Activated naive CD4-positive, alpha-beta T cell treated with anti-CD3 and anti-CD28 coated beads, Interleukin-2, amount 10 ng/mL, durations not matched to agents 7 days and 5 days (primary cell): Measurements from ENCODE around the gene GIT2.
"Not testable (repeated sequence)": the region's sequence is repeated elsewhere in the genome, so short reads cannot be mapped to it uniquely, and the experiment has no call there.

Source experiments
- CTCF ChIA-PET: fragments of 350-600 bp; sonication (Branson Sonifier 250); formaldehyde crosslinking; loops from one replicate; lab custom pipeline; 2021; ENCODE audit warnings: antibody characterized with exemption; lab: Charles Lee
- DNase-seq: peaks from one replicate; pipeline ENCODE4 v3.0.0-alpha.2; 2020
- H3K27ac Mint-ChIP-seq: one replicate; pipeline ENCODE4 v1.8.0; 2021; ENCODE audit warnings: mild to moderate bottlenecking, moderate library complexity, mixed read lengths
- H3K27me3 Mint-ChIP-seq: one replicate; pipeline ENCODE4 v1.8.0; 2021; ENCODE audit warnings: mild to moderate bottlenecking, mixed read lengths
- H3K36me3 Mint-ChIP-seq: one replicate; pipeline ENCODE4 v1.8.0; 2021; ENCODE audit warnings: mixed read lengths
- H3K4me1 Mint-ChIP-seq: one replicate; pipeline ENCODE4 v1.8.0; 2021; ENCODE audit warnings: mixed read lengths
- H3K4me3 Mint-ChIP-seq: one replicate; pipeline ENCODE4 v1.8.0; 2021; ENCODE audit warnings: mild to moderate bottlenecking, moderate library complexity, mixed read lengths
- H3K9me3 Mint-ChIP-seq: one replicate; pipeline ENCODE4 v1.8.0; 2021; ENCODE audit warnings: mixed read lengths

GIT2 gene

DNA sequence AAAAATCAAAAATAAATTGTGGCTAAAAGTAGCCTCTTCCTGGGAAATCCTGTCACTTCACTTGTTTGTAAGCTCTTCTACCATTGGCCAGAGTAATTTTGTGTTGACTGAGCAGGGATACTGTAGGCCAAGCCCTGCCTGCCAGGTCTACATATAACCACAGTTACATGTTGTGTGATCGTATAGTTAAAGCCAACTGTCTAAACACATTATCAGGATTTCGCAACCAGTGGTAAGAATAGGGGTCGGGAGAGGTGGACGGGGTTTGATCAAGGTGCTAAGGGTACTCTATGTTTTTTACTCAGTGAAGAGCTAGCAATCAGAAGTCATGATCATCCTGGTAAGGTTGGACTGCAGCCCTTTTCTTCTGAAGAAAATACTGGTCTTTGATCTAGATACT lies 16.5 kb upstream of the GIT2 start:
- Mint-ChIP-seq H3K36me3 (peaks cover 49% of the 10 kb centered on the region), H3K9me3 (no peaks in the 10 kb centered on the region), H3K27me3 (no peaks in the 10 kb centered on the region), H3K4me1 (peaks cover 64% of the 10 kb centered on the region), H3K4me3 (no peak overlapping the region), H3K27ac (peak overlapping the region; percentile 36)
- CTCF ChIA-PET, result interaction anchor here (1.6 kb wide), 1 partner anchor 11 kb away, joined by 3 read pairs; no protein-coding TSS in a partner anchor
- DNase-seq, result no peak

DNA sequence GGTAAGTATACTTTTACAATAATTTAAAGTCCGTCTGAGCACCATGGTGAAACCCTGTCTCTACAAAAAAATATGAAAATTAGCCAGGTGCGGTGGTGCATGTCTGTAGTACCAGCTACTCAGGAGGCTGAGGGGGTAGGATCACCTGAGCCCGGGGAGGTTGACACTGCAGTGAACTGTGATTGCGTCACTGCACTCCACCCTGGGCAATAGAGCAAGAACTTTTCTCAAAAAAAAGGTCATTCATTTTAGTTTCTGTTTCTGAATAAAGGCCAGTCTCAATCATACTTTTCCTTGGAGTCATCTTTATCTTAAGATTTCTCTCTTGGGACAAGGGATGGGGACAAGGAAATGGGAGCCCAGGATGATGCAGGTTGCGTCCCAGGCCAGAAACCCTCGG lies 16.0 kb upstream of the GIT2 start:
- Mint-ChIP-seq H3K27ac (peak overlapping the region; percentile 50), H3K27me3 (no peaks in the 10 kb centered on the region), H3K4me3 (no peak overlapping the region), H3K36me3 (peaks cover 46% of the 10 kb centered on the region), H3K9me3 (no peaks in the 10 kb centered on the region), H3K4me1 (peaks cover 64% of the 10 kb centered on the region)
- CTCF ChIA-PET, result no interaction called here
- DNase-seq, result no peak

DNA sequence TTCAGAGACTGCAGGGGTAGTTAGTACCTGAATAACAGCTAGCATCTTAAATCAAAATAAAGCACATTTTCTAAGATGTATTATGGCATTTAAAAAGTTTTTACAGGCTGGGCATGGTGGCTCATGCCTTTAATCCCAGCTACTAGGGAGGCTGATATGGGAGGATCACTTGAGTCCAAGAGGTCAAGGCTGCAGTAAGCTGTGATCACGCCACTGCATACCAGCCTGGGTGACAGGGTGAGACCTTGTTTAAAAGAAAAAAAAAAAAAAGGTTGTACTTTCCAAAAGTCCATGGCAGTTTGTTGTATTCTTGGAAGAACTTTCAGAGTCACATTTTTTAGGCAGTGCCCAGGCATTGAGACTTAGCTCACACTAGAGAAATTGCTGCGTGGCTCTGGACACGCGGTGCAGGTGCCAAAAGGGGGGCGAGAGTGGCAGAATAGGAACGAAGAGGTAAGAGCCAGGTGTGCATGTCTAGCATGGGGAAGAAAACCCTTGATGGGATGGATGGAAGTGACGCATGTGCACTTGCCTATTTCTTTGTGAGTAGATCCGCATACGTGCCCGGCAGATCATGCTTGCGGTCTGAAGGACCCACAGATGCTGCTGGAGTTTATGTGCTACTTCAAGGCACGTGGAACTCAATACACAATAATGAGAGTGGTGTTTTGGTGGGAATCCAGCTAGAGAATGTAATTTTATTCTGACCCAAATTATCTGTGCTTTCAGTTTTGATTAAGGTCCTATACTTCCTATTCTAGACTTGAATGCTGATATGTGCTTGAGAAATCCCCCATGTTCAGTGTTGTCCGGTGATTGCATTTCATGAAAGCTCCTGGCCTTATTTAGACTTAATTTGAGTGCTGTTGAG lies 14.9 kb upstream of the GIT2 start:
- H3K27me3 Mint-ChIP-seq, result no peaks in the 10 kb centered on the region
- H3K36me3 Mint-ChIP-seq, result peaks cover 46% of the 10 kb centered on the region
- no peak overlapping the region for H3K27ac Mint-ChIP-seq
- CTCF ChIA-PET, result interaction anchor here (1.2 kb wide), 1 partner anchor 12 kb away, joined by 6 read pairs; no protein-coding TSS in a partner anchor
- no peaks in the 10 kb centered on the region for H3K9me3 Mint-ChIP-seq
- no peak overlapping the region for H3K4me3 Mint-ChIP-seq
- DNase-seq, result no peak
- H3K4me1 Mint-ChIP-seq, result peaks cover 64% of the 10 kb centered on the region

DNA sequence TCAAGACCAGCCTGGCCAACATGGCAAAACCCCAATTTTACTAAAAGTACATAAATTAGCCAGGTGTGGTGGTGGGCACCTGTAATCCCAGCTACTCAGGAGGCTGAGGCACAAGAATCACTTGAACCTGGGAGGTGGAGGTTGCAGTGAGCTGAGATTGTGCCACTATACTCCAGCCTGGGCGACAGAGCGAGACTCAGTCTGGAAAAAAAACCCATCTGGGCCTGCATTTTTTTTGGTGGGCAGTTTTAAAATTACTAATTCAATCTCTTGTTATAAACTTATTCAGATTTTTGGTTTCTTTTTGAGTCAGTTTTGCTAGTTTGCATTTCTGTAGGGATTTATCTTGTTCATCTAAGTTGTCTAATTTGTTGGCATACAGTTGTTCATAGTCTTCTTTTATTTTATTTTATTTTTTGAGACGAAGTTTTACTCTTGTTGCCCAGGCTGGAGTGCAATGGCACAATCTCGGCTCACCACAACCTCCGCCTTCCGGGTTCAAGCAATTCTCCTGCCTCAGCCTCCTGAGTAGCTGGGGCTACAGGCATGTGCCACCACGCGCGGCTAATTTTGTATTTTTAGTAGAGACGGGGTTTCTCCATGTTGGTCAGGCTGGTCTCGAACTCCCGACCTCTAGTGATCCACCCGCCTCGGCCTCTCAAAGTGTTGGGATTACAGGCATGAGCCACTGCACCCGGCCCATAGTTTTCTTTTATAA lies 12.7 kb upstream of the GIT2 start:
- H3K4me3 Mint-ChIP-seq, CTCF ChIA-PET, H3K27me3 Mint-ChIP-seq, H3K9me3 Mint-ChIP-seq, H3K27ac Mint-ChIP-seq, DNase-seq: not testable (repeated sequence)
- peaks cover 44% of the 10 kb centered on the region for H3K36me3 Mint-ChIP-seq
- H3K4me1 Mint-ChIP-seq, result peaks cover 70% of the 10 kb centered on the region

DNA sequence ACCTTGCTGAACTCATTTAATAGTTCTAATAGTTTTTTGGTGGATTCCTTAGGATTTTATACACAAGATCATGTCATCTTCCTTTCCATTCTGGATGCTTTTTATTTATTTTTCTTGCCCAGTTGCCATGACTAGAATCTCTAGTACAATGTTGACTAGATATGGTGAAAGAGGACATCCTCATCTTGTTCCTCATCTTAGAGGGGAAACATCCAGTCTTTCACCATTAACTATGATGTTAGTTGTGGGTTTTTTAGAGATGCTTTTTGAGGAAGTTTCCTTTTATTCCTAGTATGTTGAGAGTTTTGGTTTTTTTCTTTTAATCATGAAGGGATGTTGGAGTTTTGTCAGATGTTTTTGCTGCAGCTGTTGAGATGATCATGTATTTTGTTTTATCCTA lies 11.7 kb upstream of the GIT2 start:
- Mint-ChIP-seq H3K4me1 (peaks cover 78% of the 10 kb centered on the region), H3K27ac (no peak overlapping the region), H3K4me3 (no peak overlapping the region), H3K9me3 (no peaks in the 10 kb centered on the region), H3K36me3 (peaks cover 44% of the 10 kb centered on the region), H3K27me3 (no peaks in the 10 kb centered on the region)
- CTCF ChIA-PET, result no interaction called here
- no peak for DNase-seq

DNA sequence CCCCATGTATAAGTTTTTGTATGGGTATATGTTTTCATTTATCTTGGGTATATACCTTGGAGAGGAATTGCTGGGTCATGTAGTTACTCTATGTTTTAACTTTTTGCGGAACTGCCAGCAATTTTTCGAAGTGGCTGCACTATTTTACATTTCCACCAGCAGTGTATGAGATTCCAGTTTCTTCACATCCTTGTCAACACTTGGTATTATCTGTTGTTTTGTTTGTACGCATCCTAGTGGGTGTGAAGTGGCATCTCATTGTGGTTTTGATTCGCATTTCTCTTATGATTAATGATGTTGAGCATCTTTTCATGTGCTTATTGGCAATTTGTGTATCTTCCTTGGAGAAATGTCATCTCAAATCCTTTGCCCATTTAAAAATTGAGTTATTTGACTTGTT lies 9.9 kb upstream of the GIT2 start:
- Mint-ChIP-seq H3K4me1 (peaks cover 73% of the 10 kb centered on the region), H3K4me3 (no peak overlapping the region), H3K27me3 (no peaks in the 10 kb centered on the region), H3K36me3 (peaks cover 39% of the 10 kb centered on the region), H3K9me3 (no peaks in the 10 kb centered on the region), H3K27ac (no peak overlapping the region)
- CTCF ChIA-PET, result no interaction called here
- DNase-seq, result no peak

DNA sequence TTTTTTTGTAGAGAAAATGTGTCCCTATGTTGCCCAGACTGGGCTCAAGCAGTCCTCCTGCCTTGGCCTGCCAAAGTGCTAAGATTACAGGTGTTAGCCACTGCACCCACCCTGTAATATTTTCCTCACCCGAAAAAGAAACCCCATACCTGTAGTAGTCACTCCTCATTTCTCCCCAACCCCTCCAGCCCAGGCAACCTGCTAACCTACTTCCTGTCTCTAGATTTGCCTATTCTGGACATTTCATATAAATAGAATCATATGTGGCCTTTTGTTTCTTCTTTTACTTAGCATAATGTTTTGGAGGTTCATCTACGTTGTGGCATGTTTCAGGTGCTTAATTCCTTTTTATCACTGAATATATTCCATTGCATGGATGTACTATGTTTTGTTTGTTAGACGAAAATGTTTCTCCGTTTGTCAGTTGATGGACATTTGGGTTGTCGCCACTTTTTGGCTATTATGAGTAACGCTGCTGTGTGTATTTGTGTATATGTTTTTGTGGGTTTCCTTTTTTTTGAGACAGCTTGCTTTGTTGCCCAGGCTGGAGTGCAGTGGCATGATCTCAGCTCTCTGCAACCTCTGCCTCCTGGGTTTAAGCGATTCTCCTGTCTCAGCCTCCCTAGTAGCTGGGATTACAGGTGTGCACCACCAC lies 9.3 kb upstream of the GIT2 start:
- peaks cover 71% of the 10 kb centered on the region for H3K4me1 Mint-ChIP-seq
- no peaks in the 10 kb centered on the region for H3K27me3 Mint-ChIP-seq
- peak overlapping the region; percentile 76 for H3K27ac Mint-ChIP-seq
- H3K36me3 Mint-ChIP-seq, result peaks cover 38% of the 10 kb centered on the region
- CTCF ChIA-PET, result no interaction called here
- H3K9me3 Mint-ChIP-seq, result no peaks in the 10 kb centered on the region
- H3K4me3 Mint-ChIP-seq, result peak overlapping the region; percentile 13
- DNase-seq, result peak; percentile 30

DNA sequence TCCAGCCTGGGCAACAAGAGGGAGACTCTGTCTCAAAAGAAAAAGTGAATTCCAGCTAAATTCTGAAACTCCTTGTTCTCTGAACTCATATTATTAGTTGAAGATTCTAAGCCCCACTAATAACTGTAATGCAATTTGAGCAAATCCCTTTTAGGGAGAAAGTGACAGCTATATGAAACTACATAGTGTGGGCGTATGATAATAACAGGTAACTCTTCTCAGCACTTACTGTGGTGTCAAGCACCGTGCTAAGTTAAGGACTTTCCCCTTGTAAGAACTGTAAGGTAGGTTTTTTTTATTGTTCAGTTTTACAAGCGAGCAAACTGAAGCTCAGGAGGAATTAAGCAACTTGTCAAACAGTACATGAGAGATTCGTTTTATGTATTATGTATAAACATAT lies 8.4 kb upstream of the GIT2 start:
- CTCF ChIA-PET, result interaction anchor here (0.9 kb wide), 1 partner anchor 33 kb away, joined by 3 read pairs; no protein-coding TSS in a partner anchor
- Mint-ChIP-seq H3K4me3 (no peak overlapping the region), H3K9me3 (no peaks in the 10 kb centered on the region), H3K4me1 (peaks cover 72% of the 10 kb centered on the region), H3K36me3 (peaks cover 40% of the 10 kb centered on the region), H3K27ac (peak overlapping the region; percentile 28), H3K27me3 (no peaks in the 10 kb centered on the region)
- DNase-seq, result no peak

DNA sequence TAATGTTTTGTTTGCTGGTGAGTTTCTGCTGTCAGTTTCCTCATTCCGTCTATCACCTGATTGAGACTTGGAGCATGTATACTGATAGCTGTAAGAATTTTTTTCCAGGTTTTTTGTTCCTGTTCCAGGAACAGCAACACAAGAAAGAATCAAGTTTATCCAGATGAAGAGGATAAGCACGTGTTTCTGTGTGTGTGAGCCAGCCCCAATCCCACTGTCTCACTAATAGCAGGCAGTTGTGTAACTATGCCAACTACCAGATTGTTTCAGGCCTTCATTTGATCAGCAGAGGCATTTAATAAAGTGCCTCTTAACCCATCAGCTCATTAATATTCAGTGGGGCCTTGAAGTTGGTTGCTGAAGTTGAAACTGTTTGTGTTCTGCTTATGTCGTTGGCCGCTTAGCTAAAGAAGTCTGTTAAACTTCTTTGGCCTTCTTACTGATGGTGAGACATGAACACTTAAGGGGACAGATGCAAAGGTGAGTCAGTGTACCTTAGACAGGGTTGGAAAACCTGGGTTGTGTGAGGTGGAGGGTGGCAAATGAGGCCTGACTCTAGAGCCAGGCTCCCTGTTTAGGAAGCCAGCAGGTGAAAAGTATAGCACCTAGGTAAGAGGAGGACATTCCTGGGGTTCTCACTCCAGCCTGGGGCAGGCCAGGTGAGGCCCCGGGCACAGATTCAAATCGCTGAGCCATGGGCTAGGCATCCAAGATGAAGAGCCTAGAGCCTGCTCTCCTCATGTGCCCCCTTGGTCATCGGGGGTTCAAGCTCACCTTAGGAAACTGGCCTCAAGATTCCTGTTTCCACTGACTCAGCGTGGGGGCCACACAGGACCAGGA lies 6.7 kb upstream of the GIT2 start:
- H3K27ac Mint-ChIP-seq, result peak overlapping the region; percentile 35
- H3K4me3 Mint-ChIP-seq, result no peak overlapping the region
- no peak for DNase-seq
- peaks cover 73% of the 10 kb centered on the region for H3K4me1 Mint-ChIP-seq
- CTCF ChIA-PET, result interaction anchor here (0.9 to 1.2 kb wide), 2 partner anchors 8 to 13 kb away, joined by 3 to 4 read pairs; no protein-coding TSS in a partner anchor
- H3K27me3 Mint-ChIP-seq, result peaks cover 3% of the 10 kb centered on the region
- peaks cover 33% of the 10 kb centered on the region for H3K36me3 Mint-ChIP-seq
- H3K9me3 Mint-ChIP-seq, result no peaks in the 10 kb centered on the region

DNA sequence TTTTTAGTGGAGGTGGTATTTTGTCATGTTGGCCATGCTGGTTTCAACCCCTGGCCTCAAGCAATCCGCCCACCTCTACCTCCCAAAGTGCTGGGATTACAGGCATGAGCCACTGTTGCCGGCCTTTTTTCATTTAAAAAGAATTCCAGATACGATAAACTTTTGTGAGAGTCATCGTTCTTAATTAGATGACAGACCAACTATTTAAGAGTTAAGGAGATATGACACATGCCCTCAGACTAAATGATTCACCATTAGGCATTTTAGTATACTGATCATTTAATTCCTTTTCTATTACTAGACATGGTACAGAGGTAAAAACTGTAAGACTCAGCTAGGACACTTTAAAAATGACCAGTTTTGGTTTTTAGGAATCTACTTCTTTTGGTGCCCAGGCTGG lies 5.4 kb upstream of the GIT2 start:
- CTCF ChIA-PET, result no interaction called here
- no peak for DNase-seq
- Mint-ChIP-seq H3K4me3 (no peak overlapping the region), H3K36me3 (peaks cover 29% of the 10 kb centered on the region), H3K4me1 (peaks cover 81% of the 10 kb centered on the region), H3K9me3 (no peaks in the 10 kb centered on the region), H3K27me3 (peaks cover 3% of the 10 kb centered on the region), H3K27ac (no peak overlapping the region)

DNA sequence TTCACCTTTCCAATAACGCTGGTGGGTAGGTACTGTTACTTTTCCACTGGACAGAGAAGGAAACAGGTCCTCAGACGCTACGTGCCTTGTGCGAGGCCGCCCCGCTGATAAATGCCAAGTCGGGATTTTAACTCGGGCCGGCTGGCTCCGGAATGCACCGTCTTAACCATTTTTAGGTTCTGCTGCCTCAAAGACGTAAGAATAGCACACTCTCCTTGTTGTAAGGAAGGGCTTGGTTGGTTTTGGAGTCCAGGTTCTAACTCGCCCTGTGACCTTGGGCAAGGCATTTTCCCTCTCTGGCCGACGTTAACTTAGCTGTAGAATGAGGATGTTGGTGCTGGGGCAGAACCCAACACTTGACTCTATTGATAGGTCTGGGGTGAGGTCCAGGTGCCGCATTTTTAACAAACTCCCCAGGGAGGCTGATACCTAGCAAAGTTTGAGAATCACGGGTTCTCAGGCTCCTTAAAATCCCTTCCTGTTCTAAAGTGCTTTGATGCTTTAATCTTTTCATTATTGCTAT lies 3.9 kb upstream of the GIT2 start:
- Mint-ChIP-seq H3K9me3 (no peaks in the 10 kb centered on the region), H3K4me3 (peak overlapping the region; percentile 100), H3K27me3 (peaks cover 3% of the 10 kb centered on the region), H3K4me1 (peaks cover 71% of the 10 kb centered on the region), H3K36me3 (peaks cover 22% of the 10 kb centered on the region), H3K27ac (peak overlapping the region; percentile 95)
- DNase-seq, result peak; percentile 30
- CTCF ChIA-PET, result no interaction called here

DNA sequence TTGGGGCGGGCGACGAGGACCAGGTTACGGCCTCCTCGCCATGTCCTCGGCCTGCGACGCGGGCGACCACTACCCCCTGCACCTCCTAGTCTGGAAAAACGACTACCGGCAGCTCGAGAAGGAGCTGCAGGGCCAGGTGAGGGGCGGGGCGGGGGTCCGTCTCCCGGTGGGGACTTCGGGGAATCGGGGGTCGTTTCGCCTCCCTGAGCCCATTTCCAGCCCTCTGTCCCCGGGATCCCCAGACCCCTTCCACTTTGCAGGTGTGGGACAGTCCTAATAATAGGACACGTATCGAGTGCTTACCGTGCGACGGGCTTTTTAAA lies 3.4 kb upstream of the GIT2 start:
- H3K4me3 Mint-ChIP-seq, result peak overlapping the region; percentile 100
- CTCF ChIA-PET, result interaction anchor here (1.5 kb wide), 1 partner anchor 13 kb away, joined by 4 read pairs; no protein-coding TSS in a partner anchor
- no peak for DNase-seq
- peaks cover 70% of the 10 kb centered on the region for H3K4me1 Mint-ChIP-seq
- H3K27me3 Mint-ChIP-seq, result peaks cover 3% of the 10 kb centered on the region
- peaks cover 23% of the 10 kb centered on the region for H3K36me3 Mint-ChIP-seq
- H3K27ac Mint-ChIP-seq, result peak overlapping the region; percentile 95
- H3K9me3 Mint-ChIP-seq, result no peaks in the 10 kb centered on the region

DNA sequence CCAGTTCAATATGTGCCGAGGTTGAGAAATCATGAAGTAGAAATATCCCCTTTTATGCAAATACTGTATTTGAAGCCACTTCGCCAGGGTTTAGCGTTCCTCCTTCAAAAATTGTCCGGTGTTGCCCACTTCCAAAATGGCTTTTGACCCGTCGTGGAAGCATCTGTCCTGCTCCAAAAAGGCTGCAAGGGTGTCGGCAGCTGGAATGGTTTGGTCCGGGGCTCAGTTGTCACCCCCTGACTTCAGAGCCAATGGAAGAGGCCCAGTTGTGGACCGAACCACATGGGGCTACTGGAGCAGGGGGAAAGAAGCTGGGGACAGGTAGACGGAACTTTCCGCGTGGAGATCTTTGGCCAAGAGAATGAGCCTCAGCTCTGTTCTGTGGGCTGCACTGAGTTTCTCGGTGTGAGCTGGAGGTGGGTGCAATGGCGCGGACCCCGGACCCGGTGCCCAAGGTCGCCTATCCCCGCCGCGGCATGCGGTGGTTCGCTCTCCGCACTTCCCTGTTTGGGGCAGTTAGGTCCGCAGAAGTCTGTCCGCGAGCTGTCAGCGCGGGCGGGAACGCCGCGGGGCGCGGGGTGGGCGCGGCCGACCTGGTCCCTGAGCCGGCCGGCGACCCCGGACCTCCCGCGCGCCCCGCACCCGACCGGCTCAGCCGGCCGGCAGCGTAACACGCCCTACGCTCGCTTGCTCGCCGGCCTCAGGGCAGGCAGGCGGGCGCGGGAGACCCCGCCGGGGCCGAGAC lies 2.9 kb upstream of the GIT2 start, which contains the start of gene ANKRD13A:
Gene ANKRD13A, plus strand, starts transcription at position 527 of the 745 bp plus-strand sequence. CDS start 259 bp downstream, outside the sequence.
- Mint-ChIP-seq H3K4me1 (peaks cover 69% of the 10 kb centered on the region), H3K4me3 (peak within 1 kb of the TSS; percentile 100), H3K27me3 (peaks cover 3% of the 10 kb centered on the region), H3K9me3 (no peaks in the 10 kb centered on the region), H3K27ac (peak within 1 kb of the TSS; percentile 95), H3K36me3 (peaks cover 28% of the 10 kb centered on the region)
- CTCF ChIA-PET, result interaction anchor here (1.5 kb wide), 1 partner anchor 12 kb away, joined by 4 read pairs; no protein-coding TSS in a partner anchor
- DNase-seq, result peak; percentile 94
